HG02571 (cell line): Measurements from ENCODE around the gene EFNA1.

Source experiments
- ATAC-seq: cut with Tn5 transposase; IDR thresholded peaks from one replicate; pipeline ENCODE4 v1.9.1; 2021; ENCODE audit warnings: mild to moderate bottlenecking, moderate library complexity; ENCODE audit not compliant: unreplicated experiment

EFNA1 gene, protein sequence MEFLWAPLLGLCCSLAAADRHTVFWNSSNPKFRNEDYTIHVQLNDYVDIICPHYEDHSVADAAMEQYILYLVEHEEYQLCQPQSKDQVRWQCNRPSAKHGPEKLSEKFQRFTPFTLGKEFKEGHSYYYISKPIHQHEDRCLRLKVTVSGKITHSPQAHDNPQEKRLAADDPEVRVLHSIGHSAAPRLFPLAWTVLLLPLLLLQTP

DNA sequence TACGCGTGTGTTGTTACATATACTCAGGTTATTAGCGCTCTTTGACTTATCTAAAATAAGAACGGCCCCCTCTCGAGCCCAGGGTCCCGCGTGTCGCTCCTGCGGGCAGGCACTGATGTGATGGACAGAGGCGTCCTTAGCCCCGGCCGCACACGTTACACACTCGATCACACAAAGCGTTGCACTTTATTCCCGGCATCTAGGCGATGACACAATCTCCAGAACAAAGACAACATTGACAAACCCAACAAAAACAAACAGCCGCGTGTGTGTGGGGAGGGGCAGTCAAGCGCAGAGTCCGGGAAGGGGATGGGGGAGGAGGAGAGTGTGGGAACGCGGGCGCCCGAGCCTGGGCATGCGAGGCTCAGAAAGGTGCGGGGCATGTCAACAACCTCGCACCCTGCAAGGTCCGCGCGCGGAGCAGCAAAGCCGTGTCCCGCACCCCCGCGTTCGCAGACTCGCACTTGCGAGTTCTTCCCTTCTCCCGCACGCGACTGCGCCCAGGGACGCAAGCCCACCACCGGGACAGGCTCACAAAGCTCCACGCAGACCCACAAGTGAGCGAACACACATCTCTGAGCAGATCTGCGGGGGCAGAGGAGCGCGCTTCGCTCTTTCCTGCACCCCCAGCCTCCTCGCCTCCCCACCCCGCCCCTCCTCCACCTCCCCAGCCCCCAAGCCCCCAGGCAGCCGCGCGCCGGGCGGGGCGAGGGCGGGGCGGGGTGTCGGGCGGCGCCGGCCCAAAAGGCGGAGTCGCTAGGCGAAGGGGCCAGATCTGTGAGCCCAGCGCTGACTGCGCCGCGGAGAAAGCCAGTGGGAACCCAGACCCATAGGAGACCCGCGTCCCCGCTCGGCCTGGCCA, at the start of gene EFNA1:
TSS of gene EFNA1 (plus strand) at position 772 of the 862 bp plus-strand sequence. CDS start 102 bp downstream, outside the sequence.
- ATAC-seq = no peak

DNA sequence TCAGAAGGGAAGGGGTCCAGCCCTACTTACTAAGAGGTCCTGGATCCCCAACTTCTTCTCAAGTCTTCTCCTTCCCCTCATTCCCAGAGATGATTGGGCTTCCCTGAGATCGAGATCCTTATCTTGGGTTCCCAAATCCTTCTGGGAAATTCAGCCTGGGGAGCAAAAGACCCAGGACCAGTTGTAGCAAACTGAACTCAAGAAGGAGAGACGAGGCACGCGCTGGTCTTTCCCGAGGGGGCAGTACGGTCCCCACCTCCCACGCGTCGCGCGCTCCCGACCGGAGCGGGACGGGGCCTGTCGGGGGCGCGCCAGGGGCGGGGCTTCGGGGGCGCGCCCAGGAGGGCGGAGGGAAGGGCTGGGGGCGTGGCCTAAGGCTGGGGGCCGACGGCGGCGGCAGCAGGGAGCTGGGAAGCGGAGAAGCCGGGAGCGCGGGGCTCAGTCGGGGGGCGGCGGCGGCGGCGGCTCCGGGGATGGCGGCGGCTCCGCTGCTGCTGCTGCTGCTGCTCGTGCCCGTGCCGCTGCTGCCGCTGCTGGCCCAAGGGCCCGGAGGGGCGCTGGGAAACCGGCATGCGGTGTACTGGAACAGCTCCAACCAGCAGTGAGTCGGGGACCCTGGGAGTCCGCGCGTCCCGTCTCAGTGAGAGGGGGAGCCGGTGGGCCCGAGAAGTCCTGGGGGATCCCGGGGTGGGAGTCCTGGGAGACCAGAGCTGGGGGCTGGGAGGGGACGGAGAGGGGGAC, 49.0 kb upstream of the EFNA1 start, which contains the start of gene EFNA3:
TSS of gene EFNA3 (plus strand) at position 369 of the 741 bp plus-strand sequence. CDS start at position 474, 105 bp downstream.
- no peak for ATAC-seq

DNA sequence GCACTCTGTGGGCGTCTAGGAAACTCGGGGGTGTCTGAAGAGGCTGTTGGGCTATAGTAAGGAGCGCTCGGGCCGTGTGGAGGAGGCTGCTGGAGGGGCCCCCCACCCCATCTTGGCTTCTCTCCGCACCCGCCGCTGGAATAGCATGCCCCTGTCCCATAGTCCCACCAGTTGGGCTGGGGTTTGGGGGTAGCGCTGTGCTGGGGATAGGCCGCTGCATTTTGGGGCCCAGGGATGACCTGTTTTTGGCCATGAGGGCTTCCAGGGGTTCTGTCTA, 48.5 kb upstream of the EFNA1 start:
- no peak for ATAC-seq

DNA sequence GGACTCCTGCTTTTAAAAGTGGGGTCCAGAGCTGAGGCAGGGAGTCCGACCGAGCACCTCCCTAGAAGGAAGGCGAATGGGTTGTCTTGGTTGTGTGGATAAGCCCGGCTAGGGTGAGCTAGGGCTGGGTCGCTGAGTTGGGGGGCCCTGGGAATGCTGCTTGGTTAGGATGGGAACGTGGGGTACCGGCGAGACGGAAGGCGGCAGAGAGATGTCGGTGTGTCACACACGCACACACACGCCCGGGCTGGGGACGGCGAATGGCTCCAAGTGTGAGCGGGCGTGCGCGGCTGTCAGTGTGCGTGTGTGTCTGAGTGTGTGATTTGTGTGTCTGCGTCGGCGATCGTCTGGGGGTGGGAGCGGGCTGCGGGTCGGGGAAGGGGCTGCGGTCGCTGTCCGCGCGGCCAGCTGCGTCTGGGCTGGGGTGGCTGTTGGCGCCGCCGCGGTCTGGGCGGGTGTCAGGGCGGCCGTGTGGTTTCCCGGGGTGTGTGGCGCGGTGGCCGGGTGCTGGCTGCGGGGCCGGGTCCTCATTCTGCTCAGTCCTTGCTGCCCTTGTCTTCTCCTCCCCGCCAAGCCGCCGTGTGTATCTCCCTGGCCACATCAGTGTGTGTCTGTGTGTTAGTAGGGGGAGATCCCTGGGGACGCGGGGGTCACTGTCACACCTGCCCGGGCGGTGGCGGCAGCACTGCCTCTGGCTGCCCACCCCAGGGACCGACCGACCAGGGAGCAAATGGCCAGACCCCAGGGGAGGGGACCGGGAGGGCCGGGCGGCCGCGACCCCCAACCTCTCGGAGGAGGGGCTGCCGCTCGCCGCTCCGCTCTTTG, 48.0 kb upstream of the EFNA1 start:
- no peak for ATAC-seq

DNA sequence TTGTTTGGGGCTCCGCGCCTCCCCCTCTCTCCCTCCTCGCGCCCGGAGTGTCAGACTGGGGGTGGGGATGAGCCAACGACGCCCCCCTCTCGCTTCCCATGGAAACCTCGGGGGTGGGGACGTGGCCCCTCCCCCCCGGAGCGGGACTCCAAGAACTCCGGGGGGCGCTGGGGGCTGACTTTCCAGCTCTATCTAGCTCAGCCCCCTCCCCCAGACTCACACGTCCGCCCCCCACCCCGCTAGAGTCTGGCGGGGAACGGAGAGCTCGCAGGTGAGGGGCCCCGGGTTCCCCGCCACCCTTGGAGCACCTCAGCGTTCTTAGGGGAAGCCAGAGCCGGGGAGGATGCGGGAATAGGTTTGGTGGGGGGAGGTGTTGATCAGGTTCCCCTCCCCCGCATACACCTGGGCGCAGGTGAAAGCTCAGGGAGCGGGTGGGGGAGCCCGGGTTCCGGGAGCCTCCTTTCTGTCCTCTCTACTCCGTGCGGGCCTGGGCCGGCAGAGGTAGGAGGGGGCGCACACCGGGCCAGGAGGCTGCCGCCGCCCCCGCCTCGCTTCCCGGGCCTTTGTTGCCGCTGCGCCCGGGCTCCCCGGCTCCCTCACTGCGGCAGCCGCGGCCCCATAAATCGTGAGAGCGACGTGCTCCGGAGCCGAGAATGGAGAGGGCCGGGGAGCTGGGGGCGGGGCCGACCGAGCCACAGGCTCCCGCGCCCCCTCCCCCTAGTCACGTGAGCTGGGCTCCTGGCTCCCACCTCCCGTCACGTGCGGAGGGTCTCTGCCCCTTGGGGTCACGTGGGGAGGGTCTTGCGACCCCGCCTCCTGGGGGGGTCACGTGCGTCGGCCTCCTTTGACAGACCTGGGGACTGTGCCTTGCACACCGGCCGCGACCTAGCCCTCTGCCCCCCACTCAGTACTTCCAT, 47.1 kb upstream of the EFNA1 start:
- ATAC-seq = no peak

DNA sequence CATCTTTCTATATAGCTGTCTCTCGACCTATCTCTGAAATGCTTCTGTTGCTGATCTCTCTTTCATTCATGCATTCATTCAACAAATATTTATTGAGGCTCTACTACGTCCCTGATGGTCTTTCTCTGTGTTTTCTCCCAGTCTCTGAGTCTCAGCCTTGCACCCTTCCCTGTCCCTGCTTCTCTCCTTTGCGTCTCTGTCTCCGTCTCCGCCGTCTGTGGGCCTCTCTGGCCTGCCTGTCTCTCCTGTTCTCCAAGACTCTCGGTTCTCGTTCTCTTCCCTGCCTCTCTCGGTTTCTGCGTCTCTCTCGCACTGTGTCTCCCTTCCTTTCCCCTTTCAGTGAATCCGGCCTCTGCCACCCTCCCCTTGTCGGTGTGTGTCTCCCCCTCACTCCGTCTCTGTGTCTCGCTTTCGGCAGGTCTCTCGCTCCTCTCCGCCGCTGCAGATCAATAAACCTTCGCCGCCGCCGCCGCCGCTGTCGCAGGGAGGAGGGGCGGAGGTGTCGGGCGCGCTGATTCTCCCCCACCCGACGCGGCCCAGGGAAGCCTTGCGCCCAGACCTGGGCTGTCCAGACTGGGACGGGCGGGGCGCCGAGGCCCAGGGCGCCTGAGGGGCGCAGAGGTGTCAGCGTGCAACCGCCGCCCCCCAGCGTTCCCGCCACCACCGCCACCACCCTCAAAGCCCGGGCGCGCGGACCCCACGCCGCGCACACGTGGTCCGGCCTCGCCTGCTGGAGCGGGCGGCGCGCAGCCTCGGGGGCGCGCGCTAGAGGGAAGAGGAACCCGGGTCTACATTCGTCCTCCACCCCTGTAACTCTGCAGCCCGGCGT, 46.0 kb upstream of the EFNA1 start:
- ATAC-seq = no peak

DNA sequence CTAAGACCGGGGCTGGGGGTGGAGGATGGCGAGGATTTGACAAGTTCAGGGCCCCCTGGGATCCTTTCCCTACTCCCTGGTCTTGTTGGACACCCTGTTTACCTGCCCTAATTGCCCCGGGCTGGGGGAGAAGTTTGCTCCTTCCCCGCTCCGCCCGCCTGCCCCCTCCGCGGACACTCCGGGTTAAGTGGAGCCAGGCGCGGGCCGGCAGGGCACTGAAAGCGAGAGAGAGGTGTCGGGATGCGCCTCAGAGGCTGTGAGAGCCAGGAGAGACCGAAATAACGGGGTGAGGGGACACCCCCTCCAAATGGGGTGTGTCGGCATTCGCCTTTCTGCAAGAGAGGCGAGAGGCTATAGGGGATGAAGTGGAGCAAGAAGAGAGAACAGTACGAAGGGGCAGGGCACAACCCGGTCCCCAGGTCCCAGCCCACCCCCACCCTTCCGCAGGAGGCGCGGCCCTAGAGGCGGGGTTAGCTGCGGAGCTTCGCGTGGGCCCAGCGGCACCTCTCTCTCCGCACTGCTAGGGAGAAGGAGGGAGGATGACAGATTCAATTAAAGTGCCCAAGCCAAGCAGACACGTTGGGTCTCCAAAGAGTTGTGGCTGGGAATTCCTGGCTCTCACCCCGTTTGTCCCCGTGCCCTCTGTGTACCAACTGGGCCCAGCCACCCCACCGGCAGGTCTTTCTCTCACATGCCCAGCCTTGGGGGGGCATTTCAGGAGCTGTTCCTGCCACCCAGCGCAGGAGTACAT, 45.2 kb upstream of the EFNA1 start:
- no peak for ATAC-seq

DNA sequence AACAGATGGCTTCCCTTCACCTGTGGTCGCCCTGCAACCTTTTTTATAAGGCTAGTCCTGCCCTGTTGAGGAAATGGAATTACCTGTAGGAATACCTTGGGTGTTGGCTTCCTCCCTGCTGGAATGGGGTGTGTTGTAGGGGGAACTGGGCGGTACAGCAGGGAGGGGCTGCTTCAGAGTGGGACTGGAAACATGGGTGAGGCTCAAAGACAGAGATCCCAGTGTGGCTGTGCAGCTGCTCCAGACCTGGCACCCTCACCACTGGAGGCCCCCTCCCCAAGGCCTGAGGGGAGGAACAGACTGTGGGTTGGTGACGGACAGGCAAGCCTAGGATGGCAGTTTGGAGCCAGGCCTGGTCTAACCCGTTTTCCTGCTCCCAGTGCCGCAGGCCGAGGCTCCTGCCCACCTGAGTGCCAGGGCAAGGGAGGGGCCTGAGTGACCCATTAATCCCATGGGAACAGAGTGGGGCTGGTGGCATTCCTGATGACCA, 44.6 kb upstream of the EFNA1 start:
- no peak for ATAC-seq

DNA sequence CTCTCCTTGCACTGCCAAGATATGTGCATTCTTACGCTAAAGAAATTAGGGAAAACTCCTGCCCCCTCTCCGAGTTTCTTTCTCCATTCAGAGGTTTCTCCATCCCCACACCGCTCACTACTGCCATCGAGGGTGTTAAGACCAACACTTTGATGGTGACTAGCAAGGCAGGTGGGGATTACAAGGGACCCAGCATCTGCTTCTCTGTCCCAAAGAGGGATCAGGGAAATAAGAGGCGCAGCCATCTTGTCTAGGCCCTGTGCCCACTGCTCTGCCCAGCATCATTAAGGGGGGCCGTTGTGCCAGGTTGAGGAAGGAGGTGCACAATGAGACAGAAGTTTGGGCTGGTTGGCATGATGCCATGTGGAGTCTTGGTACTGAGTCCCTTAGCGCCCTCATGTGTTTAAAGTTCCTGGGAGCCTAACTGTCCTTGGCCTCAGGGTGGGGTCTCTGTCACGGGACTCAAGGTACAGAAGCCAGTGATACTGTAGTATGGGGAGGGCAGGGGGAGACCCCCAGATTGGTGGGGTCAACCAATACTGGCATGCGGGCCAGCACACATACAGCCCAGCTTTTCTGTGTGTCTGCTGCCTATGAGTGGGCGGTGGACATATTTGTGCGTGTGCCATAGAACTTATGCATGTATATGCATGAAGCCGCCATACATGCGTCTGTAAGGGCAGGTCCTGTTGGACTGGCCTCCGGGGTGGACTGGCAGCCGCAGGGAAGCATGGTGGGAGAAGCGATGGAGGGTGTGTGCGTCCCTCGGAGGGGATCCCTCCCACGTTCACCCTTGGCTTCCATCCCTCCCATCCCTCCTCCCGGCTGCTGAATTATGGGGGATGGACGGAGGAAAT, 43.6 kb upstream of the EFNA1 start:
- no peak for ATAC-seq

DNA sequence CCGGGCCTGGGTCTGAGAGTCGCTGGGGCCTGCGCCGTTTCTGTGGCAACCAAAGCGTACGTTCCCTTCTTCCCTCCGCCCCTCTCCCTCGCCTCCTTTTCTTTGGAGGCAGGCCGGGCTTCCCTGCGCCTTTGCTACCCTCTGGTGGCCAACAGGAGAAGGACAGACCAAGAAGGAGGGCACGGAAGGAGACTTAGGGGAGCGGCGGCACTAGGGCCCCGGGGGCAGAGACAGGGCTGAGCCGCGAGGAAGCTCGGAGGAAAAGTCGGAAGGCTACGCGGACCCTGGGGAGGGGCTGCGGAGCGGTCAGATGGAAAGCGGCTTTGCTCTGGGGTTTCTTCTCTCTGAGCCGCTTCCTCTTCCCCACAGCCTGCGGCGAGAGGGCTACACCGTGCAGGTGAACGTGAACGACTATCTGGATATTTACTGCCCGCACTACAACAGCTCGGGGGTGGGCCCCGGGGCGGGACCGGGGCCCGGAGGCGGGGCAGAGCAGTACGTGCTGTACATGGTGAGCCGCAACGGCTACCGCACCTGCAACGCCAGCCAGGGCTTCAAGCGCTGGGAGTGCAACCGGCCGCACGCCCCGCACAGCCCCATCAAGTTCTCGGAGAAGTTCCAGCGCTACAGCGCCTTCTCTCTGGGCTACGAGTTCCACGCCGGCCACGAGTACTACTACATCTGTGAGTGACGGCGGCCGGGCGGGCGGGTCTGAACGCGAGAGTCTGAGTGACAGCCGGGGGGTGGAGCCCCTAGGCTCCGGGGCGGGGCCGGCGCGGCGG, 42.8 kb upstream of the EFNA1 start:
- ATAC-seq = peak; percentile 76

DNA sequence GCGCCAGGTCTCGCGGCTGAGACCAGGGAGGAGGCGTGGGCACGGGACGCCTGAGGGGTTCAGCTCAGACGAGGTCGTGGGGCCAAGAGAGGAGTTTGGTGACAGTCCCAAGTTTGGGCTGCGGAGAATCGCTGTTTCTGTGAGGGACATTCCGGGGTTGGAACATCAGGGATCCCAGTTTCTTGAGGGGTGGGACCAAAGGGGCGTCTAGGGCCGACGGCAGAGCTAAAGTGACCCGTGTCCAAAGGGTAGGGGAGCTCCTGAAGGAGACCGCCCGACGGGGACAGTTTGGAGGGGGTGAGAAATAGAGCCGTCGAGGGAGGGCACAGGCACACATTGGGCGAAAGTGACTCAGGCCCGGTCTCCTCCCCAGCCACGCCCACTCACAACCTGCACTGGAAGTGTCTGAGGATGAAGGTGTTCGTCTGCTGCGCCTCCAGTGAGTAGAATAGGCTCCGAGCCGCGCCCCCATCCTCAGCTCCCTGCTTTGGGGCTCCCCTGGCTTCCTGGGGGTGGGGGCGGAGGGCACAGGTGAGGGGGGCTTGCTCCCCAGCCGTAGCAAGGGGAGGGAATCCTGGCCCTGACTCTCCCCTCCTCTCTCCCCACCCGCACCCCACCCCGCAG, 42.1 kb upstream of the EFNA1 start:
- ATAC-seq = no peak

DNA sequence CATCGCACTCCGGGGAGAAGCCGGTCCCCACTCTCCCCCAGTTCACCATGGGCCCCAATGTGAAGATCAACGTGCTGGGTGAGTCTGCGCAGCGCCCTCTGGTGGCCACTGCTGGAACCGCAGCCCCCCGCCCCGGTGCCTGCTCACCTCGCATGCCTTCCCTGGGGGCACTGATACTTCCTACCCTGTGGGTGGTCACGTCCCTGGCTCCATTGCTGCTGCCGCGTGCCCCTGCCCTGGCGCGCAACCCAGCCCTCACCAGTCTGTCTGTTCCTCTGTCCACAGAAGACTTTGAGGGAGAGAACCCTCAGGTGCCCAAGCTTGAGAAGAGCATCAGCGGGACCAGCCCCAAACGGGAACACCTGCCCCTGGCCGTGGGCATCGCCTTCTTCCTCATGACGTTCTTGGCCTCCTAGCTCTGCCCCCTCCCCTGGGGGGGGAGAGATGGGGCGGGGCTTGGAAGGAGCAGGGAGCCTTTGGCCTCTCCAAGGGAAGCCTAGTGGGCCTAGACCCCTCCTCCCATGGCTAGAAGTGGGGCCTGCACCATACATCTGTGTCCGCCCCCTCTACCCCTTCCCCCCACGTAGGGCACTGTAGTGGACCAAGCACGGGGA, 41.4 kb upstream of the EFNA1 start:
- no peak for ATAC-seq

DNA sequence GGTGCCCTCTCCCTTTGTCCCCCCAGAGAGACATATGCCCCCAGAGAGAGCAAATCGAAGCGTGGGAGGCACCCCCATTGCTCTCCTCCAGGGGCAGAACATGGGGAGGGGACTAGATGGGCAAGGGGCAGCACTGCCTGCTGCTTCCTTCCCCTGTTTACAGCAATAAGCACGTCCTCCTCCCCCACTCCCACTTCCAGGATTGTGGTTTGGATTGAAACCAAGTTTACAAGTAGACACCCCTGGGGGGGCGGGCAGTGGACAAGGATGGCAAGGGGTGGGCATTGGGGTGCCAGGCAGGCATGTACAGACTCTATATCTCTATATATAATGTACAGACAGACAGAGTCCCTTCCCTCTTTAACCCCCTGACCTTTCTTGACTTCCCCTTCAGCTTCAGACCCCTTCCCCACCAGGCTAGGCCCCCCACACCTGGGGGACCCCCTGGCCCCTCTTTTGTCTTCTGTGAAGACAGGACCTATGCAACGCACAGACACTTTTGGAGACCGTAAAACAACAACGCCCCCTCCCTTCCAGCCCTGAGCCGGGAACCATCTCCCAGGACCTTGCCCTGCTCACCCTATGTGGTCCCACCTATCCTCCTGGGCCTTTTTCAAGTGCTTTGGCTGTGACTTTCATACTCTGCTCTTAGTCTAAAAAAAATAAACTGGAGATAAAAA, 40.7 kb upstream of the EFNA1 start:
- ATAC-seq = no peak

DNA sequence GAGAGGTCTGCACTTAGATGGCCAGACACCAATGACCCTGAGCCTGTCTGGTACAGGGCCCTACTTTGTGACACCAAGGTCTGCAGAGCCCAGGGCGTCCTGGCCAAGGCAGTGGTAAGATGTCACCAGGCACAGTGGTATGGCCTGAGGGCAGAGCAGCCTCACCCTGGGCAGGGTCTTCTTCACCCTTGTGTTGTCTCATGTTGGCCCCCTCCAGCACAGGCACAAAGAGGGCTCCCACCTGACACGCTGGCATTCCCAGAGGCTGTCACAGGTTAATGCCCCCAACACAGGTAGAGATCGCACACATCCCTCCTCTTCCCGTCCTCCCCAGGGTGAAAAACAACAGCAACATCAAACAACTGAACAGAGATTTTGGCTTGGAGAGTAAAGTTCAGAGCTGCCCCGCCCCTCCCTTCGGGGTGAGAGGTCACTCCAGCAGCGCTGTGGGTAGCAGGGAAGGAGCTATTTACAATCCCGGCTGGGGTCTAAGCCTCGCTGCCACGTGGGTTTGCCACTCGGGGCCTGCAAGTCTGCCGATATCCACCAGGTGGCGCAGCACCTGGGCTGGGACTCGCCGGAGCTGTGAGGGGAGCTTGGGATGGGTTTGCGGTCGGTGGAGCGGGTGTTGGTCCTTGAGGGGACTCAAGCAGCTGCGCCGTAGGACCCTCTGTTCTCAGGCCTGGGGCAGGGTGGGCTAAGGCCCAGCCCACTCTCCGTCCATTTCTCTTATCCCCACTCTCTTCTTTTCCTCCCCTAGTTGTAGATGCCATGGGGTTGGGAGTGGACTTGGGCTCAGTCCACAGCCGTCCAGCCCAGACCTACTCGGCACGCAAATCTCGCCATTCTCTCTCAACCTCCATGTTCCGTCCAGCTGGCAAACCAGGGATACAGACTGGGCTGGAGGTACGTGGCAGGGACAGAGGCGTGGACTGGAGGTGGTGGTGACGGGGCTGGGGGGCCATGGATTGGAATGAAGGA, 36.3 kb upstream of the EFNA1 start:
- ATAC-seq = no peak
